Stimulated activated naive CD8-positive, alpha-beta T cell treated with anti-CD3 and anti-CD28 coated beads, Interleukin-15, Interleukin-2, amounts not matched to agents 100 U/mL and 50 U/mL, for 24 hours (primary cell): ENCODE measurements around the gene ACER3.
"Not testable (repeated sequence)": the region's sequence is repeated elsewhere in the genome, so short reads cannot be mapped to it uniquely, and the experiment has no call there.

ENCODE experiments used
- ATAC-seq: fragments of 150-1000 bp; cut with Tn5 transposase; one replicate; pipeline ENCODE4 v1.10.0; 2021
- DNase-seq: peaks from one replicate; pipeline ENCODE4 v3.0.0; 2021

The ACER3 gene

GRCh38 chr11:77038825-77039326 lies 178.2 kb downstream of the ACER3 start:
- DNase-seq (no peak), ATAC-seq (no peak)

- ATAC-seq (peak; percentile 15), DNase-seq (peak; percentile 37)
These were observed 179.0 kb downstream of the ACER3 start for GRCh38 chr11:77039491-77040400.

DNA sequence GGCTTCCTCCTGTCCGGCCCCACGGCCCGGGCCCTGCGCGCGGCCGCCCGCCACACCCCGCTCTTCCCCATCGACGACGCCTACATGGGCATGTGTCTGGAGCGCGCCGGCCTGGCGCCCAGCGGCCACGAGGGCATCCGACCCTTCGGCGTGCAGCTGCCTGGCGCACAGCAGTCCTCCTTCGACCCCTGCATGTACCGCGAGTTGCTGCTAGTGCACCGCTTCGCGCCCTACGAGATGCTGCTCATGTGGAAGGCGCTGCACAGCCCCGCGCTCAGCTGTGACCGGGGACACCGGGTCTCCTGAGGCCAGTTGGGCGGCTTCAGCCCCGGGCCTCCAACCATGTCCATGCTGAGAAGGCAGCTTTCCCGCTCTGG lies 179.7 kb downstream of the ACER3 start:
- ATAC-seq (no peak), DNase-seq (no peak)

GRCh38 chr11:77040889-77041288 lies 180.2 kb downstream of the ACER3 start:
- ATAC-seq (no peak), DNase-seq (no peak)

- no peak for ATAC-seq
These were observed 181.5 kb downstream of the ACER3 start for GRCh38 chr11:77042111-77042726.

GRCh38 chr11:77044356-77044755 lies 183.6 kb downstream of the ACER3 start:
- ATAC-seq (no peak), DNase-seq (no peak)

More at GRCh38 chr11:77042111-77042726, 181.5 kb downstream of the ACER3 start:
- DNase-seq: no peak

DNA sequence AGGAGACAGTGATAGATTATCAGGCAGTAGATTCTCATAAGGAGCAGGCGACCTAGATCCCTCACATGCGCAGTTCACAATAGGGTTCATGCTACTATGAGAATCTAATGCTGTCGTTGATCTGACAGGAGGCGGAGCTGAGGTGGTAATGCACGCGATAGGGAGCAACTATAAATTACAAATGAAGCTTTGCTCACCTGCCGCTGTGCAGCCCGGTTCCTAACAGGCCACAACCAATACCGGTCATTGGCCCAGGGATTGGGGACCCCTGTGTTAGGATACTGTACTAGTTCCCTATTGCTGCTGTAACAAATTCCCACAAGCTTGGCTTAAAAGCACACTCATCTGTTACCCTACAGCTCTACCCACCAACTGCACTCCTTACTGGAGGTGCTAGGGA lies 184.2 kb downstream of the ACER3 start:
- DNase-seq: no peak
- no peak for ATAC-seq

DNA sequence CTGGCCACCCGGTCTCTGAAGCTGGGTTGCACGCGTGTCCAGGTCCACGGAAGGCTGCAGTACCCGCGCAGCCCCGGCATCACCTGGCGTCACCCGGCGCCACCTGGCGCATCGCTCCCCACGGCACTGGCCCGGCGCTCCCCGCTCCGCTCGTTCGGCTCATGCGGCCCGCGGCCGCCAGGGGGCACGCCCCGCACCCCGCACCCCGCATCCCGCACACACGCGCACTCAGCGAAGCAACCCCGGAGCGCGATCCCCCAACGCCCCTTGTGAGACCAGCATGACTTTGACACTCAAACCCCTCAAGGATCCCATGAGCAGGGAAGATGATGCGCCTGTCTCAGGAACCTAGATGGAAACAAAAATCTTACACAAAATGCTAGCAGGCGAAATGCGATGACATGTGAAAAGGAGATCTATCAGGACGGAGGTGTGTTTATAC lies 185.4 kb downstream of the ACER3 start:
- DNase-seq: peak; percentile 74
- ATAC-seq: peak; percentile 50

DNA sequence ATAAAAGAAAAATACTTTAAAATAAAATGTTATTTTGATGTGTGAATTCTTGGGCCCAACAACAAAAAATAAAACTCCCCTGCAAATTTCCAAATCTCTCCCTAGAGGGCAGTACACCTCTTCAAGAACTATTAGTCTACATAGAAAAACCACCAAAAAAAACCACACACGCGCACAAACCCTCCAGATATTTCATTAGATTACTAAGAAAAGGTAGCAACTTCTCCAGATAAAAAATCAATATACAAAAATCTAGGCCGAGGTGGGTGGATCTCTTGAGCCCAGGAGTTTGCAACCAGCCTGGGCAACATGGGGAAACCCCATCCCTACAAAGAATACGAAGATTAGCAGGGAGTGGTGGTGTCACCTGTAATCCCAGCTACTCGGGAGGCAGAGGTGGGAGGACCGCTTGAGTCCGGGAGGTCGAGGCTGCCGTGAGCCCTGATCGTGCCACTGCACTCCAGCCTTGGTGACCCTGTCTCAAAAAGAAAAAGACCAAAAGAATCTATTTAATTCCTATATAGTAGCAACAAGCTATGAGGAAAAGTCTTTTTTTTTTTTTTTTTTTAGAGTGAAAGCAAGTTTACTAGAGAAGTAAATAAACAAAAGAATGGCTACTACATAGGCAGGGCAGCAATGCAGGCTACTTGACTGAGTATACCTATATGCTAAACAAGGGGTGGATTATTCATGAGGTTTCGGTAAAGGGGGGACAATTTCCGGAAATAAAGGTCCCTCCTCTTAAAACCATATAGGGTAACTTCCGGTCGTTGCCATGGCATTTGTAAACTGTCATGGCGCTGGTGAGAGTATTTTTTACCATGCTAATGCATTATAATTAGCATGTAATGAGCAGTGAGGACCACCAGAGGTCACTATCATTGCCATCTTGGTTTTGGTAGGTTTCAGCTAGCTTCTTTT lies 186.5 kb downstream of the ACER3 start:
- DNase-seq (peak; percentile 68), ATAC-seq (peak; percentile 88)

- DNase-seq, ATAC-seq: not testable (repeated sequence)
These were observed 187.3 kb downstream of the ACER3 start for GRCh38 chr11:77047928-77048446.

DNA sequence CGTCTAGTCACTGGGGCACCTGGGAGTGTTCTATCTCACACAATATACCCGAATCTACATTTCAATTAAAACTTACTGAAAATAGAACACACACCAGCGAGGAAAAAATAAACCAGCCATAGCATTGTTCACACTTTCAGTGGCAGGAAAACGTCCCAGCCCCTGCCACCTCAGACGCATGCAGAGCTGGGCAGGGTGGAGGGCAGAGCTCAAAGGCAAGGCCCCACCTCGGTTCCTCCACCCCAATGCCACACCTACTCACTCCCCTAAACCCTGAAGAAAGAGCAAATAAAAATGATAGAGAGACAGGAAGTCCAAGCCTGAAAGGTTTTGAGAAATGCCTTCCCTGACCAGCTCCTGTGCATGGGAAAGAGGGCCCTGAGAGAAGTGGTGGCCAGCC lies 188.3 kb downstream of the ACER3 start:
- ATAC-seq: no peak
- DNase-seq: no peak

GRCh38 chr11:77051511-77051910 lies 190.8 kb downstream of the ACER3 start:
- no peak for ATAC-seq
- DNase-seq: no peak

- ATAC-seq (no peak), DNase-seq (no peak)
These were observed 191.8 kb downstream of the ACER3 start for GRCh38 chr11:77052518-77052917.

GRCh38 chr11:77053217-77054015 lies 192.7 kb downstream of the ACER3 start:
- no peak for ATAC-seq
- DNase-seq: no peak

GRCh38 chr11:77054084-77054483 lies 193.4 kb downstream of the ACER3 start:
- DNase-seq: no peak
- no peak for ATAC-seq

- ATAC-seq: no peak
- DNase-seq: no peak
These were observed 194.4 kb downstream of the ACER3 start for GRCh38 chr11:77055101-77055561.

DNA sequence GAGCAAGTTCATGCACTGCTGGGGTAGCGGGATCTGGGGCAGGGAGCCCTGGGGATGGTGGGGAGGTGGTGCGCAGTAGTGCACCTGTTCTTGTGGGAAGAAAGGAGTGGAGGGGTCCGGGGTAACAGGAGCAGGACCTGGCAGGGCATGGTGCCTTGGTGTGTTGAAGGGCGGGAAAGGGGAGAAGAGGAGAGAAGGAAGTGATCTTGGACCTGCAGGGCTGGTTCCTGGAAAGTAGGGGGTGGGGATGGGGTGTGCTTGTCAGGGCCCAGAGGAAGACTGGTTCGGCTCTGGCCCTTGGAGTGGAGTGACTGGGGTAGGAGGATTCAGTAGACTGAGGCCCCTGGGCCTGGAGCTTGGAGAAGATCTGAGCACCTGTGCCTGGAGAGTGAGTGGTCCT lies 195.2 kb downstream of the ACER3 start:
- no peak for ATAC-seq
- no peak for DNase-seq

DNA sequence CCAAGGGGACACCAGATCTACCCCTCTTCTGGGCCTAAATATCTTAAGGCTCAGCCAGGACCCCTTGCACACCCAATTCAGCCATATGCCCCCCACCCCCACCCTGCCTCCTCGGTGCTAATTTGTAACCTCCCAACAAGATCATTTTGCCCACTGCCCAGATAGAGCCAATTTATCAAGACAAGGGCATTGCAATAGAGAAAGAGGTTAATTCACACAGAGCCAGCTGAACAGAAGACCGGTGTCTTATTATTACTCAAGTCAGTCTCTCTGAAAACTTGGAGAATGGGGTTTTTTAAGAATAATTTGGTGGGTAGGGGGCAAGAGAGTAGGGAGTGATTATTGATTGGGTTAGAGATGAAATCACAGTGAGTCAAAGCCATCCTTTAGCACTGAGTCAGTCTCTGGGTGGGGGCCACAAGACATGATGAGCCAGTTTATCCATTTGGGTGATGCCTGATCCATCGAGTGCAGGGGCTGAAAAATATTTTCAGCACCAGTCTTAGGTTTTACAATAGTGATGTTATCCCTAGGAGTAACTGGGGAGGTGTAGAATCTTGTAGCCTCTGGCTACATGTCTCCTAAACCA lies 196.2 kb downstream of the ACER3 start:
- ATAC-seq (no peak), DNase-seq (no peak)

- DNase-seq (no peak), ATAC-seq (no peak)
These were observed 197.3 kb downstream of the ACER3 start for GRCh38 chr11:77057938-77058474.

GRCh38 chr11:77058900-77059299 lies 198.2 kb downstream of the ACER3 start:
- DNase-seq: no peak
- no peak for ATAC-seq
